Measurements from ENCODE around the gene ABCB11.

DNA sequence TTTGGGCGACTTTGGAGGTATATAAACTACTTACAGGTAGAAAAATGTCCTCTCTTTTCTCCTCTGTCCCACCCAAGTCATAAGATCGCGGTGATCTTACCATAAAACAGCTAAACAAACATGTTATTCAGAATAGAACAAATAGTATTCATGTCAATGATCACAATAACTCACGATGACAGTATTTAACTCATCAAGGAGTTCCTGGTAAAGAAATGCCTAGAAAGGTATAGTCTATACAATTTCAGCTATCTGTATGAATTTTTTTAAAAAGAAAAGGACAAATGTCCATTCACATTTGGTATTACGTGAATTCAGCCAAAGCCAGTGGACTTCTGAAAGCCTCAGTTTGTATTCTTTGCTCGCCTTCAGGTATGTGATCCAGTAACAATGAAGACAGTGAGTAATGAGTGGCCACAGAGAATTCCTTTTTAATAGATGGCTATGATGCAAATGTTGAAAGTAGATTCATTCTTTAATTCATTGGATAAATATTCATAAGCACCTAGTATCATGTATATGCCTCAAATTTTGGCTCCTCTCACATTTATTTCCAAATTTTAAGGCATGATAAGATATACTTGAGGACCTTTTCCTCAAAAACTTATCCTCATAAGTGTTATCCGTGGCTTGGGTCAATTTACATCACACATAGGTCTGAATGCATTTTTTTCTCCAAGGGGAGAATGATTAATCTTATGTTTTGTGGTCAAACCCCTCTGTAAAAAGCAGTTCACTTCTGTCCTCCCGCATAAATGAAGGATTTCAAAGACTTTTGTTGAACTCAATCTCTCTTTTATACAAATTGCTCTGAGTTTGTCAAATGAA lies 20.3 kb downstream of the ABCB11 start:
- TF ChIP-seq, protein P1, sequence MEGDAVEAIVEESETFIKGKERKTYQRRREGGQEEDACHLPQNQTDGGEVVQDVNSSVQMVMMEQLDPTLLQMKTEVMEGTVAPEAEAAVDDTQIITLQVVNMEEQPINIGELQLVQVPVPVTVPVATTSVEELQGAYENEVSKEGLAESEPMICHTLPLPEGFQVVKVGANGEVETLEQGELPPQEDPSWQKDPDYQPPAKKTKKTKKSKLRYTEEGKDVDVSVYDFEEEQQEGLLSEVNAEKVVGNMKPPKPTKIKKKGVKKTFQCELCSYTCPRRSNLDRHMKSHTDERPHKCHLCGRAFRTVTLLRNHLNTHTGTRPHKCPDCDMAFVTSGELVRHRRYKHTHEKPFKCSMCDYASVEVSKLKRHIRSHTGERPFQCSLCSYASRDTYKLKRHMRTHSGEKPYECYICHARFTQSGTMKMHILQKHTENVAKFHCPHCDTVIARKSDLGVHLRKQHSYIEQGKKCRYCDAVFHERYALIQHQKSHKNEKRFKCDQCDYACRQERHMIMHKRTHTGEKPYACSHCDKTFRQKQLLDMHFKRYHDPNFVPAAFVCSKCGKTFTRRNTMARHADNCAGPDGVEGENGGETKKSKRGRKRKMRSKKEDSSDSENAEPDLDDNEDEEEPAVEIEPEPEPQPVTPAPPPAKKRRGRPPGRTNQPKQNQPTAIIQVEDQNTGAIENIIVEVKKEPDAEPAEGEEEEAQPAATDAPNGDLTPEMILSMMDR (conservative IDR thresholded peaks at IDR 0.05; ENCODE audit: low read depth, low read length): no peak
- TF ChIP-seq RAD21 (IDR thresholded peaks at IDR 0.05; ENCODE audit: low read length) (no peak), MAFK (IDR thresholded peaks at IDR 0.05; ENCODE audit: low read depth, low read length) (no peak), POLR2A (IDR thresholded peaks at IDR 0.05; ENCODE audit: low read depth, low read length) (no peak), RCOR1 (IDR thresholded peaks at IDR 0.05; ENCODE audit: insufficient replicate concordance, low read length) (no peak), MAZ (IDR thresholded peaks at IDR 0.05; ENCODE audit: borderline replicate concordance, low read depth, low read length) (no peak), CHD1 (IDR thresholded peaks at IDR 0.05; ENCODE audit: low read depth, low read length) (no peak), SMC3 (IDR thresholded peaks at IDR 0.05; ENCODE audit: low read depth, low read length) (no peak)
- TF ChIP-seq, protein P2, sequence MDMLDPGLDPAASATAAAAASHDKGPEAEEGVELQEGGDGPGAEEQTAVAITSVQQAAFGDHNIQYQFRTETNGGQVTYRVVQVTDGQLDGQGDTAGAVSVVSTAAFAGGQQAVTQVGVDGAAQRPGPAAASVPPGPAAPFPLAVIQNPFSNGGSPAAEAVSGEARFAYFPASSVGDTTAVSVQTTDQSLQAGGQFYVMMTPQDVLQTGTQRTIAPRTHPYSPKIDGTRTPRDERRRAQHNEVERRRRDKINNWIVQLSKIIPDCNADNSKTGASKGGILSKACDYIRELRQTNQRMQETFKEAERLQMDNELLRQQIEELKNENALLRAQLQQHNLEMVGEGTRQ (IDR thresholded peaks at IDR 0.05; ENCODE audit: low read depth, low read length): no peak

Measured in IMR-90 (cell line).